GM18868 (cell line): ENCODE results near the gene FZD8.

Experiments used
- ATAC-seq: cut with Tn5 transposase; IDR thresholded peaks from one replicate; pipeline ENCODE4 v1.9.1; 2021; ENCODE audit warnings: mild to moderate bottlenecking, moderate library complexity; ENCODE audit not compliant: unreplicated experiment

The FZD8 gene

GRCh38 chr10:35607475-35608327 is 34.4 kb downstream of the FZD8 start:
- no peak for ATAC-seq

- no peak for ATAC-seq
These were observed 35.7 kb downstream of the FZD8 start for GRCh38 chr10:35606430-35606829.

GRCh38 chr10:35605191-35605590 is 36.9 kb downstream of the FZD8 start, which contains the start of gene GJD4:
Gene GJD4 (plus strand): TSS chr10:35605341. CDS start chr10:35605568, 227 bp downstream.
- ATAC-seq: no peak

GRCh38 chr10:35600193-35600592 is 41.9 kb downstream of the FZD8 start:
- ATAC-seq: no peak

- ATAC-seq: no peak
These were observed 43.7 kb downstream of the FZD8 start for GRCh38 chr10:35598379-35598778.

- no peak for ATAC-seq
These were observed 47.0 kb downstream of the FZD8 start for GRCh38 chr10:35595106-35595505.

GRCh38 chr10:35594115-35595079 is 47.7 kb downstream of the FZD8 start:
- ATAC-seq: no peak

GRCh38 chr10:35592441-35592840 is 49.7 kb downstream of the FZD8 start:
- no peak for ATAC-seq

- ATAC-seq: no peak
These were observed 53.3 kb downstream of the FZD8 start for GRCh38 chr10:35588836-35589235.
